MCF 10A (cell line): ENCODE measurements around the gene SRP54. TPM values are rescaled to one million over a fixed set of nuclear protein-coding genes. Genes with fewer than 3 reads are reported as not detected.

Experiments used
- BruUV-seq: library from RNA; stranded (reverse); fragments of 400-500 nt; replicated peaks from 2 replicates; lab custom pipeline; 2021; lab: Mats Ljungman, UMichigan
- CTCF ChIA-PET: fragments of 300-600 bp; sonication (Branson Sonifier 250); formaldehyde crosslinking; extraction: SDS; loops from one replicate; lab custom pipeline; 2021; ENCODE audit warnings: antibody characterized with exemption, inconsistent platforms; lab: Yijun Ruan, JAX
- POLR2A ChIA-PET: fragments of 300-600, 350-650 bp; sonication (Branson Sonifier 250); formaldehyde crosslinking; extraction: SDS; loops from one replicate; lab custom pipeline; 2020; ENCODE audit warnings: antibody characterized with exemption, inconsistent platforms; lab: Yijun Ruan, JAX
- DNase-seq: peaks from one replicate; pipeline ENCODE4 v3.0.0-alpha.2; 2018; ENCODE audit not compliant: unreplicated experiment
- H3K27ac Mint-ChIP-seq: one replicate; pipeline ENCODE4 v1.8.0; 2022; ENCODE audit warnings: mild to moderate bottlenecking, low read depth, mixed read lengths; ENCODE audit not compliant: unreplicated experiment
- H3K27me3 Mint-ChIP-seq: one replicate; pipeline ENCODE4 v1.8.0; 2022; ENCODE audit warnings: mixed read lengths; ENCODE audit not compliant: insufficient read depth, unreplicated experiment
- H3K36me3 Mint-ChIP-seq: one replicate; pipeline ENCODE4 v1.8.0; 2022; ENCODE audit warnings: mild to moderate bottlenecking, moderate library complexity, mixed read lengths; ENCODE audit not compliant: insufficient read depth, unreplicated experiment
- H3K4me1 Mint-ChIP-seq: one replicate; pipeline ENCODE4 v1.8.0; 2022; ENCODE audit warnings: mixed read lengths; ENCODE audit not compliant: insufficient read depth, unreplicated experiment
- H3K4me3 Mint-ChIP-seq: one replicate; pipeline ENCODE4 v1.8.0; 2022; ENCODE audit warnings: mild to moderate bottlenecking, moderate library complexity, mixed read lengths; ENCODE audit not compliant: unreplicated experiment
- H3K9me3 Mint-ChIP-seq: one replicate; pipeline ENCODE4 v1.8.0; 2022; ENCODE audit warnings: mixed read lengths; ENCODE audit not compliant: unreplicated experiment
- intact Hi-C: fragments of 100-400 bp; cut with micrococcal nuclease; formaldehyde crosslinking; loops from 2 replicates; pipeline ENCODE4 v1.14.1; 2022
- total RNA-seq: library from RNA; stranded (reverse); gene quantifications from 2 replicates; pipeline ENCODE4 v1.2.3, GENCODE V29; 2022
- TF ChIP-seq, protein P1 (sequence below): fragments of 200-600 bp; IDR thresholded peaks from one replicate; pipeline ENCODE4 v1.8.0; 2022; ENCODE audit warnings: antibody characterized with exemption, mild to moderate bottlenecking; ENCODE audit not compliant: unreplicated experiment

The SRP54 gene
- total RNA-seq, 1 experiment from 2014 or later, result 77.4 TPM

DNA sequence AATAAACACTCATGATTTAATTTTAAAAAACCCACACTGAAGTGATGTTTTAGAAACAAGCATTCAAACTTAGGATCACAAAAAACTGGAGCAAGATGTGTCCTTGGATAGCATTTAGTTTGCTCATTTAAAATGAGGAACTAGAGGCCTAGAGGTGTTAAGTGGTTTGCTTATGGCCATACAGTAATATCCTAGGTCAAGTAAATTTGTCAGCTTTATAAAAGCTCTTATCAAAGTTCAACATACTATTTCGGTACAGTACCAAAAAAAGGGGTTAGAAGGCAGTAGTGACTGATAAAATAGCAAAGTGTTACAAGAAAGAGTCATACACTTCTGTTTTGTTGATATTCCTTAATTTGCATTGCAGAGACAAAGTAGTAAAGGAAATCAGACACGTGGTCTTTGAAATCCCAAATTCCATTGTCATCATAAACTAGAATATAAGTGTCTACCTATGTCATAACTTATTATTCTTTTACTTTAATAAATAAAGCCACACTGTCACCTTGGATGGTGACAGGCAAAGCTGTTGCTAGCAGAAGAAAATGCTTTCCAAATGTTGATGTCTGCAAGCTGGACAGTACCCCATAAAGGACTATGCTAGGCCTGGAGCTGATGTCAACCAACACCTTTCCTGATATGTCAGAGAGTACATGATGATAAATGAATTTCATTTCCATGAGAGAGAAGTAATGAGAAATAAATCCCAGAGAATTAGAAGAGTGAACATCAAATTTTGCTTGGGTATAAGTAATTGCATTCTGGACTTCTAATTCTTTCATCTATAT is 17.6 kb upstream of the SRP54 start:
- CTCF ChIA-PET, result no interaction called here
- TF ChIP-seq, protein P1, sequence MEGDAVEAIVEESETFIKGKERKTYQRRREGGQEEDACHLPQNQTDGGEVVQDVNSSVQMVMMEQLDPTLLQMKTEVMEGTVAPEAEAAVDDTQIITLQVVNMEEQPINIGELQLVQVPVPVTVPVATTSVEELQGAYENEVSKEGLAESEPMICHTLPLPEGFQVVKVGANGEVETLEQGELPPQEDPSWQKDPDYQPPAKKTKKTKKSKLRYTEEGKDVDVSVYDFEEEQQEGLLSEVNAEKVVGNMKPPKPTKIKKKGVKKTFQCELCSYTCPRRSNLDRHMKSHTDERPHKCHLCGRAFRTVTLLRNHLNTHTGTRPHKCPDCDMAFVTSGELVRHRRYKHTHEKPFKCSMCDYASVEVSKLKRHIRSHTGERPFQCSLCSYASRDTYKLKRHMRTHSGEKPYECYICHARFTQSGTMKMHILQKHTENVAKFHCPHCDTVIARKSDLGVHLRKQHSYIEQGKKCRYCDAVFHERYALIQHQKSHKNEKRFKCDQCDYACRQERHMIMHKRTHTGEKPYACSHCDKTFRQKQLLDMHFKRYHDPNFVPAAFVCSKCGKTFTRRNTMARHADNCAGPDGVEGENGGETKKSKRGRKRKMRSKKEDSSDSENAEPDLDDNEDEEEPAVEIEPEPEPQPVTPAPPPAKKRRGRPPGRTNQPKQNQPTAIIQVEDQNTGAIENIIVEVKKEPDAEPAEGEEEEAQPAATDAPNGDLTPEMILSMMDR, result no peak
- Mint-ChIP-seq H3K27ac (no peak overlapping the region), H3K9me3 (no peaks in the 10 kb centered on the region), H3K36me3 (peaks cover 27% of the 10 kb centered on the region), H3K4me3 (no peak overlapping the region), H3K27me3 (no peaks in the 10 kb centered on the region), H3K4me1 (no peaks in the 10 kb centered on the region)
- DNase-seq, result no peak
- no TSS peak for BruUV-seq
- intact Hi-C loops, result no loop called here
- POLR2A ChIA-PET, result no interaction called here

DNA sequence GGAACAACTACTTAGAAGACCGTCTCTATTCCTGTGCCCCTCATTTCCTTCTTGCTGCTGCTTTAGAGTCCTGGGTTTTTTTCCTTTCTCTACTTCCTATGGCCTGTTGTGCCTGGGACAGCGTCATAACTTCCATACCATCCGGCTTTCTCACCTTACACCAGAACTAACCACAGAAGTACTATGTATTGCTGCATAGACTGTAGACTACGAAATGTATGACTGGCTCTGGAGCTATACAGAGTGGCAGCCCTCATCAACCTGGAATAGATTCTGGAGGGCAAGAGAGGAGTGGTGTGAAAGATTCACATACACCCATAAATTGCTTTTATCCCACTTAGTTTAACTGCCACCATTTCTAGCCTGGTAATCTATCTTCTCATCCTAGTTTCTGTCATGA is 16.9 kb upstream of the SRP54 start:
- intact Hi-C loops, result no loop called here
- Mint-ChIP-seq H3K27me3 (no peaks in the 10 kb centered on the region), H3K4me3 (no peak overlapping the region), H3K4me1 (no peaks in the 10 kb centered on the region), H3K36me3 (peaks cover 25% of the 10 kb centered on the region), H3K9me3 (no peaks in the 10 kb centered on the region), H3K27ac (no peak overlapping the region)
- CTCF ChIA-PET, result no interaction called here
- DNase-seq, result no peak
- POLR2A ChIA-PET, result interaction anchor here (0.6 kb wide), 1 partner anchor 105 kb away, joined by 4 read pairs; no protein-coding TSS in a partner anchor
- BruUV-seq, result no TSS peak
- TF ChIP-seq, protein P1, result no peak

DNA sequence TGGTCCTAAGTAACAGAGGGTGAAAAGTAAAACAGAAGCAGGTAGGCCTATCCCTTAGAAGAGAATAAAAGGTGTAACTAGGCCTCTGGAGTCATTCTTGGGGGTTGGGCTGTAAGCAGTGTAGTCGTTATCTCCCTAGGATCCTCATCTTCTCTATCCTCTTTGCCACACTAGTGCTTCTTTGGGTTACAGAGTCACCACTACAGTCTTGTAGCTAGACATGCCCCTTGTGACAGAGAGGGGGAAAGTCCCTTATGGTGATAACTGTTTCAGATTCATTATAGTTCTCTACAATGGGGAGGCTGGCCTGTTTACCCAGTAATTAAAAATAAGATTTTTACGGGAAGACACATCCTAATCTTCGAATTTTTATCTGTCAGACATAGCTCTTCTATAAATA is 16.4 kb upstream of the SRP54 start:
- Mint-ChIP-seq H3K4me3 (no peak overlapping the region), H3K36me3 (peaks cover 20% of the 10 kb centered on the region), H3K4me1 (peaks cover 2% of the 10 kb centered on the region), H3K27me3 (no peaks in the 10 kb centered on the region), H3K27ac (no peak overlapping the region), H3K9me3 (no peaks in the 10 kb centered on the region)
- intact Hi-C loops, result no loop called here
- ChIA-PET CTCF (interaction anchor here (0.6 kb wide), 1 partner anchor 33 kb away, joined by 3 read pairs; no protein-coding TSS in a partner anchor), POLR2A (interaction anchor here (0.6 kb wide), 1 partner anchor 105 kb away, joined by 4 read pairs; no protein-coding TSS in a partner anchor)
- TF ChIP-seq, protein P1, result no peak
- DNase-seq, result no peak
- no TSS peak for BruUV-seq

DNA sequence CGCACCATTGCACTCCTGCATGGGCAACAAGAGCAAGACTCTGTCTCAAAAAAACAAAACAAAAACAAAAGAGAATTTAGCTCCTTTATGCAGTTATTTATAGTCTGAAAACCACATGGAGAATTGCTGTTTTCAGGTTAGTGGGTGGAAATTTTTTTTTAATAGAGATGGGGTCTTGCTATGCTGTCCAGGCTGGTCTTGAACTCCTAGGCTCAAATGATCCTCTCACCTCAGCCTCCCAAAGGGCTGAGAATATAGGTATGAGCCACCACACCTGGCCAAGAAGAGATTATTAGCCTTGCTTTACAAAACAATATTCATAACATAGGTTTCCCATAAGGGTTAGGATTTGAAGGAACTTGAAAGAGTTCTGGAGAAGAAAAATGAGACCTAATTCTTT is 12.1 kb upstream of the SRP54 start:
- Mint-ChIP-seq H3K9me3 (no peaks in the 10 kb centered on the region), H3K36me3 (peaks cover 24% of the 10 kb centered on the region), H3K27me3 (no peaks in the 10 kb centered on the region), H3K4me3 (no peak overlapping the region), H3K27ac (no peak overlapping the region), H3K4me1 (peaks cover 9% of the 10 kb centered on the region)
- POLR2A ChIA-PET, result interaction anchor here (0.7 to 1.2 kb wide), 3 partner anchors 11 to 93 kb away, joined by 3 to 4 read pairs (median 3); no protein-coding TSS in a partner anchor
- intact Hi-C loops, result no loop called here
- no TSS peak for BruUV-seq
- CTCF ChIA-PET, result interaction anchor here (0.6 kb wide), 1 partner anchor 31 kb away, joined by 4 read pairs; no protein-coding TSS in a partner anchor
- TF ChIP-seq, protein P1, result no peak
- DNase-seq, result no peak
